Loucy (cell line): Measurements from ENCODE around the gene PRIMPOL.
A peak's percentile ranks its signal among the peaks of the same experiment; 100 is the strongest.

Experiments
- EZH2phosphoT487 ChIP-seq: fragments of 200-600 bp; IDR thresholded peaks from 2 replicates; pipeline ENCODE4 v1.6.1; 2018; ENCODE audit warnings: antibody characterized with exemption, mild to moderate bottlenecking, moderate library complexity, borderline replicate concordance
- TF ChIP-seq, protein P1 (sequence below): fragments of 200-600 bp; sonication (generic); conservative IDR thresholded peaks from 2 replicates; pipeline ENCODE4 v1.5.1; 2014; ENCODE audit warnings: mild to moderate bottlenecking, antibody characterized with exemption, low read length

DNA sequence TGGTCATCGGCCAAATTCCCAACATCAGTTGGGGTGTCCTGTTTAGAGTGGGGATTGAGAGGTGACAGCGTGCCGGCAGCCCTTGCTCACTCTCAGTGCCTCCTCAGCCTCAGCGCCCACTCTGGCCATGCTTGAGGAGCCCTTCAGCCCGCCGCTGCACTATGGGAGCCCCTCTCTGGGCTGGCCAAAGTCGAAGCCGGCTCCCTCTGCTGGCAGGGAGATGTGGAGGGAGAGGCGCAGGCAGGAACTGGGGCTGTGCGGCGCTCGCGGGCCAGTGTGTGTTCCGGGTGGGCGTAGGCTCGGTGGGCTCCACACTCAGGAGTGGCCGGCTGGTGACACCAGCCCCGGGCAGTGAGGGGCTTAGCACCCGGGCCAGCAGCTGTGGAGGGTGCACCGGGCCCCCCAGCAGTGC lies 91.4 kb downstream of the PRIMPOL start:
- TF ChIP-seq, protein P1, sequence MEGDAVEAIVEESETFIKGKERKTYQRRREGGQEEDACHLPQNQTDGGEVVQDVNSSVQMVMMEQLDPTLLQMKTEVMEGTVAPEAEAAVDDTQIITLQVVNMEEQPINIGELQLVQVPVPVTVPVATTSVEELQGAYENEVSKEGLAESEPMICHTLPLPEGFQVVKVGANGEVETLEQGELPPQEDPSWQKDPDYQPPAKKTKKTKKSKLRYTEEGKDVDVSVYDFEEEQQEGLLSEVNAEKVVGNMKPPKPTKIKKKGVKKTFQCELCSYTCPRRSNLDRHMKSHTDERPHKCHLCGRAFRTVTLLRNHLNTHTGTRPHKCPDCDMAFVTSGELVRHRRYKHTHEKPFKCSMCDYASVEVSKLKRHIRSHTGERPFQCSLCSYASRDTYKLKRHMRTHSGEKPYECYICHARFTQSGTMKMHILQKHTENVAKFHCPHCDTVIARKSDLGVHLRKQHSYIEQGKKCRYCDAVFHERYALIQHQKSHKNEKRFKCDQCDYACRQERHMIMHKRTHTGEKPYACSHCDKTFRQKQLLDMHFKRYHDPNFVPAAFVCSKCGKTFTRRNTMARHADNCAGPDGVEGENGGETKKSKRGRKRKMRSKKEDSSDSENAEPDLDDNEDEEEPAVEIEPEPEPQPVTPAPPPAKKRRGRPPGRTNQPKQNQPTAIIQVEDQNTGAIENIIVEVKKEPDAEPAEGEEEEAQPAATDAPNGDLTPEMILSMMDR: 0 out of 2 replicates have a peak, but pooled peaks have one; percentile 9
- TF ChIP-seq EZH2phosphoT487: no peak
